ENCODE measurements around the gene RAPGEFL1. TPM values are rescaled to one million over a fixed set of nuclear protein-coding genes. Genes with fewer than 3 reads are reported as not detected.

RAPGEFL1 gene
- total and polyA plus RNA-seq, 2 donors (not counting 1 experiment from before 2014, with no cell fraction given): 3.0 to 5.6 TPM

- H3K9me3 ChIP-seq (ENCODE audit: control extremely low read depth in 1 of 3, control insufficient read depth in 2 of 3, insufficient read depth in 1 of 3, low read length in 2 of 3): peaks cover 0 to 4% (median 0%) of the 10 kb centered on the region in 3 donors
- no peak overlapping the region for H3K27ac ChIP-seq (ENCODE audit: low read length in 2 of 2)
- H3K9ac ChIP-seq (ENCODE audit: low read length): no peak overlapping the region
- CTCF ChIA-PET: interaction anchor here (0.6 to 9.0 kb wide), 12 partner anchors 8 to 910 kb away, joined by 3 to 87 read pairs (median 4); partner anchors contain the start of genes CSF3 and WIPF2
- H3K36me3 ChIP-seq (replicated peaks in 1 of 2; ENCODE audit: control extremely low read depth in 1 of 2, control insufficient read depth in 1 of 2, extremely low read depth in 1 of 2, insufficient read depth in 2 of 2, low read length in 1 of 2): no peaks in the 10 kb centered on the region
- no peaks in the 10 kb centered on the region for H4K20me1 ChIP-seq (ENCODE audit: control insufficient read depth, insufficient read depth, low read length, poor library complexity, severe bottlenecking)
- no CpG with 5 or more reads among the region's 2 CpGs for WGBS (ENCODE audit: insufficient coverage)
- Mint-ChIP-seq H3K27me3 (peaks cover 4% of the 10 kb centered on the region), H3K4me1 (peaks cover 23% of the 10 kb centered on the region), H3K9me3 (ENCODE audit: insufficient read depth) (no peaks in the 10 kb centered on the region), H3K4me3 (peak overlapping the region; percentile 37), H3K27ac (peak overlapping the region; percentile 50)
- ATAC-seq (ENCODE audit: low read depth) (no peak), DNase-seq (no peak)
- H3K4me3 ChIP-seq (ENCODE audit: control extremely low read depth in 1 of 5, extremely low read depth in 1 of 5, insufficient read depth in 1 of 5, low read depth in 2 of 5, low read length in 4 of 5): no peak overlapping the region
- TF ChIP-seq EZH2 (IDR thresholded peaks at IDR 0.05; ENCODE audit: borderline replicate concordance, insufficient read depth, low read depth, low read length, poor library complexity, severe bottlenecking) (no peak), CTCF (IDR thresholded peaks at IDR 0.05) (no peak)
- H3K4me2 ChIP-seq (replicated peaks; ENCODE audit: low read depth, low read length, poor library complexity, severe bottlenecking): no peak overlapping the region
- intact Hi-C loops (cut with micrococcal nuclease): no loop called here
- peaks cover 0 to 4% (median 0%) of the 10 kb centered on the region in 4 experiments for H3K27me3 ChIP-seq (replicated peaks in 1 of 4; ENCODE audit: control extremely low read depth in 1 of 4, control insufficient read depth in 3 of 4, insufficient read depth in 4 of 4, low read length in 3 of 4)
- no peaks in the 10 kb centered on the region for H3K79me2 ChIP-seq (ENCODE audit: control insufficient read depth, insufficient read depth, low read length)
- H2AFZ ChIP-seq (ENCODE audit: insufficient read depth, low read depth, low read length, poor library complexity, severe bottlenecking): no peak overlapping the region
- H3K4me1 ChIP-seq (ENCODE audit: control insufficient read depth in 2 of 2, insufficient read depth in 2 of 2, low read length in 2 of 2): peaks cover 11 to 17% of the 10 kb centered on the region in 2 donors
- POLR2A ChIA-PET: no interaction called here
Measured at GRCh38 chr17:40192961-40193360, 15.7 kb downstream of the RAPGEFL1 start.

GRCh38 chr17:40194821-40195220 is 17.6 kb downstream of the RAPGEFL1 start:
- Mint-ChIP-seq H3K27me3 (peaks cover 4% of the 10 kb centered on the region), H3K27ac (no peak overlapping the region), H3K4me3 (no peak overlapping the region), H3K9me3 (ENCODE audit: insufficient read depth) (no peaks in the 10 kb centered on the region), H3K4me1 (peaks cover 23% of the 10 kb centered on the region)
- no CpG with 5 or more reads among the region's 2 CpGs for WGBS (ENCODE audit: insufficient coverage)
- peaks cover 11 to 17% of the 10 kb centered on the region in 2 donors for H3K4me1 ChIP-seq (ENCODE audit: control insufficient read depth in 2 of 2, insufficient read depth in 2 of 2, low read length in 2 of 2)
- DNase-seq (no peak), ATAC-seq (ENCODE audit: low read depth) (no peak)
- CTCF ChIA-PET: interaction anchor here (0.5 to 9.0 kb wide), 2 partner anchors 82 to 439 kb away, joined by 3 to 87 read pairs; no protein-coding TSS in a partner anchor
- H3K79me2 ChIP-seq (ENCODE audit: control insufficient read depth, insufficient read depth, low read length): no peaks in the 10 kb centered on the region
- H4K20me1 ChIP-seq (ENCODE audit: control insufficient read depth, insufficient read depth, low read length, poor library complexity, severe bottlenecking): no peaks in the 10 kb centered on the region
- H3K36me3 ChIP-seq (replicated peaks in 1 of 2; ENCODE audit: control extremely low read depth in 1 of 2, control insufficient read depth in 1 of 2, extremely low read depth in 1 of 2, insufficient read depth in 2 of 2, low read length in 1 of 2): no peaks in the 10 kb centered on the region
- H3K9ac ChIP-seq (ENCODE audit: low read length): no peak overlapping the region
- H3K4me2 ChIP-seq (replicated peaks; ENCODE audit: low read depth, low read length, poor library complexity, severe bottlenecking): no peak overlapping the region
- TF ChIP-seq CTCF (IDR thresholded peaks at IDR 0.05) (no peak), EZH2 (IDR thresholded peaks at IDR 0.05; ENCODE audit: borderline replicate concordance, insufficient read depth, low read depth, low read length, poor library complexity, severe bottlenecking) (no peak)
- no peak overlapping the region for H3K4me3 ChIP-seq (ENCODE audit: control extremely low read depth in 1 of 5, extremely low read depth in 1 of 5, insufficient read depth in 1 of 5, low read depth in 2 of 5, low read length in 4 of 5)
- peaks cover 0 to 8% (median 0%) of the 10 kb centered on the region in 3 donors for H3K9me3 ChIP-seq (ENCODE audit: control extremely low read depth in 1 of 3, control insufficient read depth in 2 of 3, insufficient read depth in 1 of 3, low read length in 2 of 3)
- H3K27me3 ChIP-seq (replicated peaks in 1 of 4; ENCODE audit: control extremely low read depth in 1 of 4, control insufficient read depth in 3 of 4, insufficient read depth in 4 of 4, low read length in 3 of 4): peaks cover 0 to 8% (median 0%) of the 10 kb centered on the region in 4 experiments
- H2AFZ ChIP-seq (ENCODE audit: insufficient read depth, low read depth, low read length, poor library complexity, severe bottlenecking): no peak overlapping the region
- POLR2A ChIA-PET: no interaction called here
- H3K27ac ChIP-seq (ENCODE audit: low read length in 2 of 2): no peak overlapping the region
- intact Hi-C loops (cut with micrococcal nuclease): no loop called here
